Liver (tissue), 9 donors: ENCODE measurements around the gene BACH2. TPM values are rescaled to one million over a fixed set of nuclear protein-coding genes. Genes with fewer than 3 reads are reported as not detected.
A peak's percentile ranks its signal among the peaks of the same experiment; 100 is the strongest.

Experiments used
- DNase-seq: peaks from one replicate; pipeline ENCODE4 v3.0.0-alpha.2; 2017; ENCODE audit warnings: low spot score
- H3K27ac ChIP-seq, 2 donors: one replicate each; pipeline ENCODE4 v1.7.0; 2013; ENCODE audit warnings: inconsistent platforms in 2 of 2, low read length in 2 of 2, control low read depth in 1 of 2, low read depth in 1 of 2, mild to moderate bottlenecking in 1 of 2
- H3K27me3 ChIP-seq, 4 donors: one replicate each; pipeline versions ENCODE4 v1.6.1 to v1.7.0; 2013; ENCODE audit warnings: low read length in 3 of 4, inconsistent platforms in 1 of 4, mild to moderate bottlenecking in 1 of 4, moderate library complexity in 1 of 4; ENCODE audit not compliant: control insufficient read depth in 4 of 4, insufficient read depth in 4 of 4
- H3K36me3 ChIP-seq, 4 donors: one replicate each; pipeline versions ENCODE4 v1.6.1 to v1.7.0; 2013; ENCODE audit warnings: low read length in 3 of 4, mild to moderate bottlenecking in 3 of 4, low read depth in 1 of 4, moderate library complexity in 1 of 4; ENCODE audit not compliant: control insufficient read depth in 4 of 4, insufficient read depth in 3 of 4
- H3K4me1 ChIP-seq, 4 donors: one replicate each; pipeline versions ENCODE4 v1.6.1 to v1.7.0; 2013; ENCODE audit warnings: low read length in 3 of 4, mild to moderate bottlenecking in 3 of 4, moderate library complexity in 1 of 4; ENCODE audit not compliant: control insufficient read depth in 4 of 4, insufficient read depth in 4 of 4
- H3K4me3 ChIP-seq, 3 donors: one replicate each; pipeline versions ENCODE4 v1.6.1 to v1.7.0; 2013; ENCODE audit warnings: low read length in 3 of 3, control low read depth in 1 of 3, low read depth in 1 of 3, mild to moderate bottlenecking in 1 of 3
- H3K9ac ChIP-seq, 2 donors: one replicate each; pipeline ENCODE4 v1.7.0; 2013; ENCODE audit warnings: low read length in 2 of 2, mild to moderate bottlenecking in 2 of 2, moderate library complexity in 2 of 2, control low read depth in 1 of 2, low read depth in 1 of 2
- H3K9me3 ChIP-seq, 4 donors: one replicate each; pipeline versions ENCODE4 v1.6.1 to v1.7.0; 2013; ENCODE audit warnings: low read length in 3 of 4; ENCODE audit not compliant: control insufficient read depth in 4 of 4
- CTCF ChIP-seq: fragments of 150-350 bp; IDR thresholded peaks from 2 replicates; pipeline ENCODE4 v1.5.1; 2017; ENCODE audit warnings: improper control_type of control experiment, low read depth, low read length; ENCODE audit not compliant: missing input control
- FOXA2 ChIP-seq: IDR thresholded peaks from 2 replicates; pipeline ENCODE4 v1.6.1; 2016; ENCODE audit warnings: antibody characterized with exemption
- GABPA ChIP-seq, 2 donors: IDR thresholded peaks in 1 of 2; conservative IDR thresholded peaks in 1 of 2; 2 replicates each; pipeline ENCODE4 v1.6.1; 2016; ENCODE audit warnings: antibody characterized with exemption in 2 of 2, mild to moderate bottlenecking in 1 of 2, moderate library complexity in 1 of 2
- HNF4A ChIP-seq, 2 donors: conservative IDR thresholded peaks; 2 replicates each; pipeline ENCODE4 v1.6.1; 2016; ENCODE audit warnings: antibody characterized with exemption in 2 of 2, mild to moderate bottlenecking in 2 of 2
- HNF4G ChIP-seq: IDR thresholded peaks from 2 replicates; pipeline ENCODE4 v1.6.1; 2016; ENCODE audit warnings: antibody characterized with exemption
- JUND ChIP-seq, 2 donors: IDR thresholded peaks; 2 replicates each; pipeline ENCODE4 v1.6.1; 2016; ENCODE audit warnings: antibody characterized with exemption in 2 of 2
- MAX ChIP-seq: IDR thresholded peaks from 2 replicates; pipeline ENCODE4 v1.6.1; 2016; ENCODE audit warnings: antibody characterized with exemption
- NR2F2 ChIP-seq: IDR thresholded peaks from 2 replicates; pipeline ENCODE4 v1.6.1; 2016; ENCODE audit warnings: antibody characterized with exemption
- REST ChIP-seq: IDR thresholded peaks from 2 replicates; pipeline ENCODE4 v1.6.1; 2016; ENCODE audit warnings: antibody characterized with exemption, mild to moderate bottlenecking
- RXRA ChIP-seq, 2 donors: IDR thresholded peaks; 2 replicates each; pipeline ENCODE4 v1.6.1; 2017 to 2018; ENCODE audit warnings: antibody characterized with exemption in 2 of 2, mild to moderate bottlenecking in 1 of 2
- SP1 ChIP-seq: IDR thresholded peaks from 2 replicates; pipeline ENCODE4 v1.6.1; 2018; ENCODE audit warnings: antibody characterized with exemption, mild to moderate bottlenecking
- TAF1 ChIP-seq: conservative IDR thresholded peaks from 2 replicates; pipeline ENCODE4 v1.6.1; 2016; ENCODE audit warnings: antibody characterized with exemption, mild to moderate bottlenecking
- YY1 ChIP-seq: IDR thresholded peaks from 2 replicates; pipeline ENCODE4 v1.6.1; 2016; ENCODE audit warnings: antibody characterized with exemption, mild to moderate bottlenecking
- WGBS: extraction: QIAGEN DNeasy Blood & Tissue Kit; methylation state at CpG from one replicate; pipeline ENCODE4 v1.1.7; 2013; 5-methylcytosine and 5-hydroxymethylcytosine counted together
- polyA plus RNA-seq, 2 donors: library from polyadenylated mRNA; stranded (reverse) in 1 of 2; unstranded in 1 of 2; fragments of 200-250 nt in 1 of 2; fragments of >200 nt in 1 of 2; fragmentation: Nextera tagmentation in 1 of 2; extraction: Ambion mirVana in 1 of 2; gene quantifications; one replicate each; pipeline versions ENCODE4 v1.2.1 to v1.2.3, GENCODE V29; 2013 to 2015
- total RNA-seq, 2 donors: library from RNA; depleted of rRNA; stranded (reverse); fragments of >200 nt; gene quantifications; one replicate each; pipeline ENCODE4 v1.2.3, GENCODE V29; 2014
- TF ChIP-seq, protein P1 (sequence below): IDR thresholded peaks from 2 replicates; pipeline ENCODE4 v1.6.1; 2016; ENCODE audit warnings: antibody characterized with exemption
- donor health status: healthy.
- donor health status: healthy.
- donor health status: healthy.
- donor health status: healthy.
- donor health status: healthy.

The BACH2 gene
- total and polyA plus RNA-seq, 4 donors, result 1.9 to 3.7 (median 1.9) TPM

DNA sequence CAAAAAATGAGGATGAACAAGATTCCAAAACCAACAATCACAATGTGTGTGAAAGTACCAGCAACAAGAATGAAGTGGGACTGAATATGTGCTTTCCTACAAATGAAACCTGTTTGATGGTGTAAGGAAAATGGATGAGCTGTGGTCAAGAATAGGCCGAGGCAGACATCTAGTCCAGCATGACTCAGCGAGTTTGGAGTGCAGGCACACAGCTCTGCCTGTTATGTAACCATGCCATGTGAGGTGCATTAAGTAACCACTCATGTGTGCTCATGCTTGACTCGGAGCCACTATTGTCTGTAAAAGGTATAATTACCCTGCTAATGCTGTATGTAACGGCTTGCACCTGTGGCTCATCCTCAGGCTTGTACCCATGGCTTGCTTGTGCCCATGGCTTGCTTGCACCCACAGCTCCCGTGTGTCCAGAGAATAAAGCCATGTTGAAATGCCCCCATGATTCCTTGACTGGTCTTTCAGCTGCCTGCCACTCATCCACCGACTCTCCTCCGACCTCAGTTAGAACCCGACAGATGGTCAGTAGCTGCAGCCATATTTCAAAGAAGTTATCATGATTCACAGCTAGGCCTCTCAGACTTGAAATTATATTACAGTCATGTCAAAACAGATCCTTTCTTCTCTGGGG lies 98.7 kb downstream of the BACH2 start (continued):
- TF ChIP-seq YY1 (peak; percentile 23), TAF1 (no peak)

DNA sequence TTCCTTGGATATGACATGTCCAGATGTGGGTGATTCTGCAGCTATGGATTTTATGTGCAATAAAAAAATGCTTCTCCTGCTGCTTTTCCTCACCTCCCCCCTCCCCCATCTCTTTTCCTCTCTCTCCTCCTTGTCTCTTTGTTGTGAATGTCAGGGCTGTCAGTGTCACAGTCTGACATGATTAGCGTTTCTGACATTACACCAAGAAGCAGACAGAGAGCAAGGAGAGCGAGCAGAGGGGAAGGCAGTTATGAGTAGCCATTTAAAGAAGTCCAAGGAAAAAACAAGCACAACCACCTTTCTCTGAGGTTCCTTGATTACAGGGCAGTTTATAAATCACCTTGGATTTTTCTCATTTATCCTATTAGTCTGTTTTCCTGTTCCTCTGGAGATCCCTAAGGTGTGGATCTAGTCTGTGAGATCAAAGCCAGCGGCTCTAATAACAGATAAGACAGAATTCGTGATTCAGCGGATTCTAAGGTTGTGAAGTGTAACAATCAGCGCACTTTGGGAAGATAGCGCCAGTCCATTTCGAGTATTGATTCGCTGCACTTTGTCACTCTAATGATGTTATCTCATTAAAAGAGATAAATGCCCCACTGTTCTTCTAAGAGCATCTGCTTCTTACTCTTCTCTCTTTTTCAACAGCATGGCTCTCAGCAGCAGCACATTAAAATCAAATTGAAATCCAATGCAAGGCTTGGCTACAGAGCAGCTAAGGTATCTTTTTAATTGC lies 101.4 kb downstream of the BACH2 start:
- no peak overlapping the region for H3K9ac ChIP-seq
- H3K36me3 ChIP-seq, result peaks cover 0 to 2% (median 0%) of the 10 kb centered on the region in 4 donors
- 88% methylated on average over 9 of the region's 9 CpGs for WGBS
- H3K27me3 ChIP-seq, result no peaks in the 10 kb centered on the region
- H3K27ac ChIP-seq, result no peak overlapping the region
- H3K4me1 ChIP-seq, result peaks cover 0 to 3% (median 0%) of the 10 kb centered on the region in 4 donors
- H3K4me3 ChIP-seq, result no peak overlapping the region
- TF ChIP-seq RXRA (IDR thresholded peaks at IDR 0.05) (no peak), HNF4G (no peak), JUND (IDR thresholded peaks at IDR 0.05) (no peak), NR2F2 (no peak), REST (no peak), TAF1 (no peak), YY1 (no peak), HNF4A (conservative IDR thresholded peaks at IDR 0.05) (no peak), SP1 (no peak), CTCF (no peak), FOXA2 (no peak), GABPA (IDR thresholded peaks at IDR 0.05 in 1 of 2, conservative IDR thresholded peaks at IDR 0.05 in 1 of 2) (no peak), MAX (no peak)
- TF ChIP-seq, protein P1, sequence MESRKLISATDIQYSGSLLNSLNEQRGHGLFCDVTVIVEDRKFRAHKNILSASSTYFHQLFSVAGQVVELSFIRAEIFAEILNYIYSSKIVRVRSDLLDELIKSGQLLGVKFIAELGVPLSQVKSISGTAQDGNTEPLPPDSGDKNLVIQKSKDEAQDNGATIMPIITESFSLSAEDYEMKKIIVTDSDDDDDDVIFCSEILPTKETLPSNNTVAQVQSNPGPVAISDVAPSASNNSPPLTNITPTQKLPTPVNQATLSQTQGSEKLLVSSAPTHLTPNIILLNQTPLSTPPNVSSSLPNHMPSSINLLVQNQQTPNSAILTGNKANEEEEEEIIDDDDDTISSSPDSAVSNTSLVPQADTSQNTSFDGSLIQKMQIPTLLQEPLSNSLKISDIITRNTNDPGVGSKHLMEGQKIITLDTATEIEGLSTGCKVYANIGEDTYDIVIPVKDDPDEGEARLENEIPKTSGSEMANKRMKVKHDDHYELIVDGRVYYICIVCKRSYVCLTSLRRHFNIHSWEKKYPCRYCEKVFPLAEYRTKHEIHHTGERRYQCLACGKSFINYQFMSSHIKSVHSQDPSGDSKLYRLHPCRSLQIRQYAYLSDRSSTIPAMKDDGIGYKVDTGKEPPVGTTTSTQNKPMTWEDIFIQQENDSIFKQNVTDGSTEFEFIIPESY, result no peak
- H3K9me3 ChIP-seq, result no peaks in the 10 kb centered on the region
- DNase-seq, result no peak
